A549 (cell line): ENCODE data around the gene PLD1.

ENCODE experiments used
- CTCF ChIP-seq: fragments of >200 bp; sonication (Bioruptor Twin); formaldehyde crosslinking; IDR thresholded peaks from 3 replicates; pipeline ENCODE4 v1.5.1; 2016
- EHMT2 ChIP-seq: fragments of 200-600 bp; sonication (generic); IDR thresholded peaks from 2 replicates; pipeline ENCODE4 v1.6.1; 2016; ENCODE audit warnings: antibody characterized with exemption, low read depth, mild to moderate bottlenecking, moderate library complexity
- EP300 ChIP-seq, 2 experiments: fragments of >200 bp; sonication (Bioruptor Twin); formaldehyde crosslinking; IDR thresholded peaks; 2 replicates in 1 of 2; 3 replicates in 1 of 2; pipeline ENCODE4 v1.6.1; 2016 to 2017
- ESRRA ChIP-seq: fragments of 150-350 bp; IDR thresholded peaks from 2 replicates; pipeline ENCODE4 v1.6.1; 2014; ENCODE audit warnings: mild to moderate bottlenecking, low read length, borderline replicate concordance
- KDM1A ChIP-seq: fragments of 200-600 bp; sonication (generic); IDR thresholded peaks from 2 replicates; pipeline ENCODE4 v1.6.1; 2016; ENCODE audit warnings: low read depth, mild to moderate bottlenecking
- KDM5A ChIP-seq: fragments of 200-600 bp; sonication (generic); IDR thresholded peaks from 2 replicates; pipeline ENCODE4 v1.6.1; 2016; ENCODE audit warnings: antibody characterized with exemption, mild to moderate bottlenecking
- MAX ChIP-seq: IDR thresholded peaks from 2 replicates; pipeline ENCODE4 v1.6.1; 2012
- MYC ChIP-seq: IDR thresholded peaks from 2 replicates; pipeline ENCODE4 v1.6.1; 2012; ENCODE audit warnings: mild to moderate bottlenecking, inconsistent platforms, low read length, improper control_type of control experiment, borderline replicate concordance
- POLR2A ChIP-seq: IDR thresholded peaks from 2 replicates; pipeline ENCODE4 v1.6.1; 2012; ENCODE audit warnings: mild to moderate bottlenecking, low read length
- RAD21 ChIP-seq, 2 experiments: fragments of >200 bp in 1 of 2; sonication (Bioruptor Twin) in 1 of 2; formaldehyde crosslinking in 1 of 2; IDR thresholded peaks in 1 of 2; conservative IDR thresholded peaks in 1 of 2; 2 replicates in 1 of 2; 3 replicates in 1 of 2; pipeline ENCODE4 v1.6.1; 2012 to 2018; ENCODE audit warnings: inconsistent platforms in 1 of 2
- RCOR1 ChIP-seq: fragments of 150-350 bp; IDR thresholded peaks from 2 replicates; pipeline ENCODE4 v1.6.1; 2014; ENCODE audit warnings: antibody characterized with exemption, low read length, low read depth
- SMC3 ChIP-seq: fragments of >200 bp; sonication (Bioruptor Twin); formaldehyde crosslinking; IDR thresholded peaks from 3 replicates; pipeline ENCODE4 v1.6.1; 2018; ENCODE audit warnings: inconsistent platforms
- USF2 ChIP-seq: fragments of 450-650 bp; IDR thresholded peaks from 2 replicates; pipeline ENCODE4 v1.6.1; 2014; ENCODE audit warnings: antibody characterized with exemption
- ZFP36 ChIP-seq: fragments of 450-650 bp; IDR thresholded peaks from 2 replicates; pipeline ENCODE4 v1.6.1; 2014; ENCODE audit warnings: borderline replicate concordance; ENCODE audit not compliant: partially characterized antibody

- TF ChIP-seq EHMT2 (no peak), SMC3 (no peak), EP300 (IDR thresholded peaks at IDR 0.05) (no peak), CTCF (no peak), KDM1A (no peak), POLR2A (no peak), ZFP36 (no peak), MYC (no peak), USF2 (no peak), RCOR1 (no peak), ESRRA (no peak), MAX (no peak), KDM5A (no peak), RAD21 (conservative IDR thresholded peaks at IDR 0.05 in 1 of 2, IDR thresholded peaks at IDR 0.05 in 1 of 2) (no peak)
These were observed 57.2 kb downstream of the PLD1 start for GRCh38 chr3:171753025-171753472.
